ENCODE measurements around the gene ZNF280A.

ZNF280A gene, protein sequence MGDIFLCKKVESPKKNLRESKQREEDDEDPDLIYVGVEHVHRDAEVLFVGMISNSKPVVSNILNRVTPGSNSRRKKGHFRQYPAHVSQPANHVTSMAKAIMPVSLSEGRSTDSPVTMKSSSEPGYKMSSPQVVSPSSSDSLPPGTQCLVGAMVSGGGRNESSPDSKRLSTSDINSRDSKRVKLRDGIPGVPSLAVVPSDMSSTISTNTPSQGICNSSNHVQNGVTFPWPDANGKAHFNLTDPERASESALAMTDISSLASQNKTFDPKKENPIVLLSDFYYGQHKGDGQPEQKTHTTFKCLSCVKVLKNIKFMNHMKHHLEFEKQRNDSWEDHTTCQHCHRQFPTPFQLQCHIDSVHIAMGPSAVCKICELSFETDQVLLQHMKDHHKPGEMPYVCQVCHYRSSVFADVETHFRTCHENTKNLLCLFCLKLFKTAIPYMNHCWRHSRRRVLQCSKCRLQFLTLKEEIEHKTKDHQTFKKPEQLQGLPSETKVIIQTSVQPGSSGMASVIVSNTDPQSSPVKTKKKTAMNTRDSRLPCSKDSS

DNA sequence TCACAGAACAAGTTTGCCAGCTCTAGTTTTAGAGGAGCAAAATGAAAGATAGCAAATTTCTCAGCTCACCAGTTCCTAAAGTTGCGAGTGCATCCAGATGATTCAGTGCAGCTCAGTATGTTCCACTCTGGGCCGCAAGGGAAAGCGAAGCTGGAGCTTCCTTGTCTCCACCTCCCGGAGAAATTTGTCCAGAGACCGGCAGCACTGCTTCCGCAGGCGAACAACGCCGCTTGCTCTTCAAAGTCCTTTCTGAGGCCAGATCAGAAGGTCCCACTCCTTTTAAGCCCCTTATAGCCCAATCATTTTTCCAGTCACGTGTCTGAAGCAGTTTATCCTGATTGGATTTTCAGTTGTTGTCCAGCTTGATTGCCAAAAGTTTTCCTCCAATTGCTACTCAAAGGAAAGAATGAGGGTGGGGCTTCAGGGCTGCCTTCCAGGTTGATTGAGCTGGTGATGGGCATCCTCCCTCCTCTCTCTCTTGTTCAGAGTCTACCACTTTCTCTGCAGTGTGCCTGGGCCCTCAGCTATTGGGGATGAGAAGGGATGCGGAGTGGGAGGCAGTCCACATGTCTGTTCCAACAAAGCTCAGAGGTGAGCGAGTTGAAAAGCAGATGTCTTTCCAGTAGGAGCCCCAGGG, at the start of gene ZNF280A:
Gene ZNF280A (minus strand): TSS at position 251 of the 637 bp plus-strand sequence. CDS start 4,640 bp downstream, outside the sequence.
- ATAC-seq (no peak), DNase-seq (no peak)

GRCh38 chr22:22569218-22569617, 49.1 kb upstream of the ZNF280A start:
- no peak for DNase-seq
- ATAC-seq: no peak

- DNase-seq (no peak), ATAC-seq (no peak)
These were observed 45.9 kb upstream of the ZNF280A start for GRCh38 chr22:22565981-22566380.

- DNase-seq: peak; percentile 89
- peak; percentile 89 for ATAC-seq
These were observed 39.0 kb upstream of the ZNF280A start, which contains the start of gene PRAME for GRCh38 chr22:22558972-22559603. PRAME (minus strand) TSS chr22:22559265; CDS start chr22:22556832, 2,433 bp downstream.

DNA sequence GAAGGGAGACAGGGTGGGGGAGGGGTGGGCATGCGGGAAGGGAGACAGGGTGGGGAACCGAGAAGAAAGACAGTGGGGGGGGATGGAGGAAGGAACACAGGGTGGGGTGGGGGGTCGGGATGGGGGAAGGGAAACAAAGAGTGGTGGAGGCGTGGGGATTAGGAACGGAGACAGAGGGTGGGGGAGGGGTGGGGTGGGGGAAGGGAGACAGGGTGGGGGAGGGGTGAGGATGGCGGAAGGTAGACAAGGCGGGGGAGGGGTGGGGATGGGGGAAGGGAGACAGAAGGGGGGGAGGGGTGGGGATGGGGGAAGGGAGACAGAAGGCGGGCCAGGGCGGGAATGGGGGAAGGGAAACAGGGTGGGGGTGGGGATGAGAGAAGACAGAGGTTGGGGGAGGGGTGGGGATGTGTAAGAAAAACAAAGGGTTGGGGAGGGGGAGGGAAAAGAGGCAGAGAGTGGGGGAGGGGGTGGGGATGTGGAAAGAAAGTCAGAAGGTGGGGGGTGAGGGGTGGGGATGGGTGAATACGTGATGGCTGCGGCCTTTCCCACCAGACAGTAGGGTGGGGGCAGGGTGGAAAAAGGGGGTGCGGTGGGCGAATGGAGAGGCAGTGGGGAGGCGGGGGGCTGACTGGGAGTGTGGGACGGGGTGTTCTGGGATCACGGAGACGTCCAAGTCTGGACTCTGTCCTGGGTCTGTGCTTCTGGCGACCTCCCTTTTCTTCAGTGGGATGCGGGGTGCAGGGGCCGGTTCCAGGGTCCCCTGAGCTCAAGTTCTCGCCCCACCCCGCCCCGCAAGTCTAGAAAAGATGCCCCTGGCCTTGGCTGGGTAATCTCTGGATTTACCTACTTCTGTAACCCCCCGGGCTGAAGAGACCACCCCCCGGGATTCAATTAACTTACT, 38.3 kb upstream of the ZNF280A start:
- DNase-seq: no peak
- no peak for ATAC-seq

DNA sequence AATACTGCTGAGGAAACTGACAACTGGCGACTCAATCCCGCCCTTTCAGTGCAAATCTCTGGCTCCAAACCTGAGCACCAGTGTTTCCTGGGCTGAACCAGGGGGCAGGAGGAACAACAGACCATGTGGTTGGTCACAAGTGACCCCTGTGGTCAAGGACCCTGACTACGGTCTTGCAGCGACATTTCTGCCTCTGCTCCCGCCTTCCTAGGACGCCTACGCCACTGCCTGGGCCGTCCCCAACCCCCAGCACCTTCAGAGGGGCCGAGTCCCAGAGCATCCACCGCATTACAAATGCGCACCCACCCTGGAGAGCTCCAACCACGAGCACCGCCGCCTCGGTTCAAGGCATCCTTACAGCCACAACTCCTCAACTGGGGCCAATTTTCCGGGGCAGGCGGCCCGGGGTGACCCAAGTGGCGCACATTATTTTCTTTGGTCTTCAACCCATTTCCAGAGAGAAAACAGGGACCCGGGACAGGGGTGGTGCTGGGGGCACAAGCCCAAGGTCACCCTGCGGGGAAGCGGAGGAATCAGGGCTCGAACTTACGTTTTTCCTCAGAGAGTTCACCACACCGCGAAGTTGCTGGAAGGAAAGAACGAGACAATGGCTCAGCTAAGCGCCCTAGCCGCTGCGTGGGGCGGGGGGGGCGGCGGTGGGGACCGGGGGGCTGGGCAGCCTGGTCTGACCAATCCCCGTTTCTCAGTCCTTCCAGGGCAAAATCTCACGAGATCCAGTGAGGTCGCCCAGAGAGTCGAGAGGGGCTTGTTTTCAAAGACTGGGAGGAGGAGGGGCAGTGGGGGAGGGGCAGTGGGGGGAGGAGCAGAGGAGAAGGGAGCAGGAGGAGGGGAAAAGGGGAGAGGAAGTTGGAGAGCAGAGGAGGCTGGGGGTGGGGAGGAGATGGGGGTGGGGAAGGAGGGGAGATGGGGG, 37.2 kb upstream of the ZNF280A start:
- ATAC-seq: no peak

DNA sequence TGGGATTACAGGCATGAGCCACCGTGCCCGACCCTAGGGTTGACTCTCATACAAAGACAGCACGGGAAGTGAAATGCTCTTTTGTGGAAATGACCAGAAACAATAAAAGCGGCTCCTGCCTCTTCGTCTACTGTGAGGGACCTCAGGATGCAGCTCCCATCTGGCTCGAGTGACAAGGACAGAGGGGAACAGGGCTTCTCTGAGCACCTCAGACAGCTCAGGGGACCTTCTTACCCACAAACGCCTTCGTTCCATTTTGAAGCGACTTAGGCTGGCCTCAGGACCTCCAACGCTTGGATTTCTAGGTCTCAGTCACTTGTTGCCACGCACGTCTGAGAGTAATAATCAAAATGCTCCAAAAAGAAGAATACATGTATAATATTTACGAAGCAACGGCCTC, 36.5 kb upstream of the ZNF280A start:
- ATAC-seq: no peak

More for the DNA sequence above, 37.2 kb upstream of the ZNF280A start:
- DNase-seq: no peak

DNA sequence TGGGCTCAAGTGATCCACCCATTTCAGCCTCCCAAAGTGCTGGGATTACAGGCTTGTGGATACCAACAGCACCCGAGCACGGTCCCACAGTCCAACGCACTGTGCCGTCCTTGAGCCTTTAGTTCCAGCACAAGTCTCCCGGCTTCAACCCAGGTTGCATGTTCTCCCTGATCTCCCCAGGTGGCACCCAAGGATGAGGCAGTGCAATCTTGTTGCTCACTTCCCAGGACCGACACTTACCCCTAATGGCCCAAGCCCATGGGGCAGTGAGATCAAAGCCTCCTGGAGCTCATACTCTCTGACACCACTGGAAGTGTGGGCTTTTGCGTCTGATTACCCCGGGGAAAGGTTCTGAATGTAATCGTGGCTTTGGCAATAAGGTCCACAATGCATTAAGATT, 35.5 kb upstream of the ZNF280A start:
- DNase-seq (no peak), ATAC-seq (no peak)

More for the DNA sequence above, 36.5 kb upstream of the ZNF280A start:
- DNase-seq: no peak

DNA sequence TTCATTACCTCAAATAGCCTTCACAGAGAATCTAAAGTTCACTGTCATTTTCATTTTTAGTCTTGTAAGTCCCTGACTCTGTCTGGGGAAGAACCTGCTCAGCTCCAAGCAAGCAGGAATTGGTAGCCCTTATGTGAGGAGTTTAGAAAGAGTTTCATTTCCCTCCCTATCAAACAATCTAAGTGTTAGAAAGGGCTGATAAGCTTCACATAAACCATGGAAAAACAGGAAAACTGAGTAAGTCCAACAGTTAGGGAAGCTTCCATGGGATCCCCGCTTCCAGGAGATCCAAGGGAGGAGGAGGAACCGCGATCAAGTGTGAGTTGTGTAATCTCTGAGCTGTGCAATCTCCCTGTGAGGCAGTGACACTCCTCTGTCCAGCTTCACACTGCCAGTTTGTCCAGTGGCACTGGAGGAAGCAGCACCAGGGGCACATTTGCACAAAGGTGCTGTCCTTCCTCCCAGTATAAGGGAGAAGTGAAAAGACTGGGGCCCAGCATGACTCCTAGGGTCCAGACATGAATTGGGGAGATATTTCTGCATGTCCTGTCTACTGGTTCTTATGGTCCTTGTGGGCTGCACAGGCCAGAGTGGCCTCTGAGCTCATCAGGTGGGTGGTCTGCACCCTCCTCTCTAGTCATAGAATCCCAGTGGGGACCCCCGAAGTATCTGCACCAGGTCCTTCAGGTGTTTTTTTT, 34.7 kb upstream of the ZNF280A start:
- DNase-seq: no peak
- no peak for ATAC-seq

GRCh38 chr22:22553735-22554586, 33.9 kb upstream of the ZNF280A start:
- DNase-seq (no peak), ATAC-seq (no peak)

DNA sequence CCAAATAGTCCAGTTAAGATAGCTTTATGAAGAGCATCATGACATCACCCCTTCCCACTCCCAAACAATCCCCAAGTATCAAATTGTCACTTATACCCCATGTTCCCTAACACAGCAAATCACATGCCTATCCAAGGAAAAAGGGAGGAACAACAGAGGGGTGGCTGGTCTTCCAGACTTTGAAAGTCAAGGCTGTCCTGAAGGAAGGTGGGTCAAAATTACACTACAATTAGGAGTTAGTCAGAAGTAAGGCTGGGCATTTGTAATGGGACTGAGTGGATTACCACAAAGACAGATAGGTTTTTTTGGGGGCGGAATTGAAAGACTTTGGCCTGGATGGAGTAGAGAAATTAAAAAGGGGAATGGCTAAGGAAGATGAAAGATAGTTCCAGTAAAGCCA, 33.1 kb upstream of the ZNF280A start:
- DNase-seq: no peak
- ATAC-seq: no peak

GRCh38 chr22:22552630-22553029, 32.6 kb upstream of the ZNF280A start:
- no peak for DNase-seq
- ATAC-seq: no peak

- no peak for DNase-seq
- no peak for ATAC-seq
These were observed 30.8 kb upstream of the ZNF280A start for GRCh38 chr22:22550789-22551434.

DNA sequence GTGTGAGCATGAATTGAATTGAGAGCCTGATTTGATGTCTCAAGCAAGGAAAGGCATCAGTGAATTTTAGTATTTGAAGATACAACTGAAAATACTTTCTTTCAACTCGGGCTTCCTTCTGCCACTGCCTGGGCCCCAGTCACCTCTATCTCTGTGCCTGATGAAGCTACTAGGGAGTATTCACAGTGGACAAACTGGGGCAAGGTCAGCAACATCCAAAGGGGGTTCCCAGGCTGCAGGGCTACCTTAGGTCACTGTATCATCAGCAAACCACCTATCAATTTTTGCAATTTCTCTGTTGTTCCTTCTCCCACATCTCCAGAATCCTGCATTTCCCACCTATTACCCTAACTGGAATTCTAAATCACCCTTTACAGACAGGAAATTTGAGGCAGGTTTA, 28.8 kb upstream of the ZNF280A start:
- DNase-seq (no peak), ATAC-seq (no peak)

GRCh38 chr22:22548317-22548716, 28.2 kb upstream of the ZNF280A start:
- DNase-seq (no peak), ATAC-seq (no peak)

GRCh38 chr22:22547692-22548300, 27.7 kb upstream of the ZNF280A start:
- ATAC-seq (no peak), DNase-seq (no peak)

DNA sequence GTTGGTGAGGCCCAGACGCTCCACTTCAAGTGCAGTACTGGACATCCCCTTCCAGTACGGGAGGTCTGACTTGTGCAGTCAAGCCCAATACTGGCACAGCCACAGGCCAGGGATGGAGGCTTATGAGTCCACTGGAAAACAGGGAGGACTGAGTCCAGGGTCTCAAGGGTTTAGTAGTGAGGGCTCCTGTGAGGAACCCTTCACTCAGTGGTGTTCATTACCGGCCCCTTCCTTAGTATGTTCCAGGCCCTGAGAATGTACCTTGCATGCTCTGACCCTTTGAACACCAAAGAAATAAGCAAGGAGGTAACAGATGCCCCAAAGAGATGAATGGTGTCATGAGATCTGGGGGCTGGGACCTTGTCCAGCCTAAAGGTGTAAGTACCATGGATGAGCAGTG, 27.2 kb upstream of the ZNF280A start:
- no peak for DNase-seq
- no peak for ATAC-seq

- ATAC-seq (no peak), DNase-seq (no peak)
These were observed 26.4 kb upstream of the ZNF280A start for GRCh38 chr22:22546490-22546889.

All from stimulated activated naive CD8-positive, alpha-beta T cell treated with anti-CD3 and anti-CD28 coated beads, Interleukin-15, Interleukin-2, amounts not matched to agents 100 U/mL and 50 U/mL, for 24 hours (primary cell).